Fibroblast of skin of scalp (primary cell): ENCODE measurements around the gene HSPA8.
"Not testable (repeated sequence)": the region's sequence is repeated elsewhere in the genome, so short reads cannot be mapped to it uniquely, and the experiment has no call there.

ENCODE experiments used
- DNase-seq: peaks from one replicate; pipeline ENCODE4 v3.0.0-alpha.2; 2013

Gene HSPA8

DNA sequence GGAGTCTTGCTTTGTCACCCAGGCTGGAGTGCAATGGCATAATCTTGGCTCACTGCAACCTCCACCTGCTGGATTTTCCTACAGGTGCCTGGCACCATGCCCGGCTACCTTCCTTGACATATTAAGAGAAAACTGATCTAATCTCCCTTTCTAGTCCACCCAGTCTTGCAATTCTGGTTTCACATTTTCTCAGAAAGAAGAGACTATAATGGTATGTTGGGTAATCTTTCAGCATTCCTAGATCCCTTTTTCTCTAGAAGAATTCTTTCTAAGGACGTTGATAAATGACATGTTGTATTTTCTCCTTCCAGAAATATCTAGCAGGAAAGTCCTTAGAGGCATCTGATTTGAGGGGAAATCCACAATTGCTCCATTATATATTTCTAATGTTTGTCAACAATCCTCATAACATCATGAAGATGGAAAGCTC is 10.4 kb upstream of the HSPA8 start:
- DNase-seq: no peak

DNA sequence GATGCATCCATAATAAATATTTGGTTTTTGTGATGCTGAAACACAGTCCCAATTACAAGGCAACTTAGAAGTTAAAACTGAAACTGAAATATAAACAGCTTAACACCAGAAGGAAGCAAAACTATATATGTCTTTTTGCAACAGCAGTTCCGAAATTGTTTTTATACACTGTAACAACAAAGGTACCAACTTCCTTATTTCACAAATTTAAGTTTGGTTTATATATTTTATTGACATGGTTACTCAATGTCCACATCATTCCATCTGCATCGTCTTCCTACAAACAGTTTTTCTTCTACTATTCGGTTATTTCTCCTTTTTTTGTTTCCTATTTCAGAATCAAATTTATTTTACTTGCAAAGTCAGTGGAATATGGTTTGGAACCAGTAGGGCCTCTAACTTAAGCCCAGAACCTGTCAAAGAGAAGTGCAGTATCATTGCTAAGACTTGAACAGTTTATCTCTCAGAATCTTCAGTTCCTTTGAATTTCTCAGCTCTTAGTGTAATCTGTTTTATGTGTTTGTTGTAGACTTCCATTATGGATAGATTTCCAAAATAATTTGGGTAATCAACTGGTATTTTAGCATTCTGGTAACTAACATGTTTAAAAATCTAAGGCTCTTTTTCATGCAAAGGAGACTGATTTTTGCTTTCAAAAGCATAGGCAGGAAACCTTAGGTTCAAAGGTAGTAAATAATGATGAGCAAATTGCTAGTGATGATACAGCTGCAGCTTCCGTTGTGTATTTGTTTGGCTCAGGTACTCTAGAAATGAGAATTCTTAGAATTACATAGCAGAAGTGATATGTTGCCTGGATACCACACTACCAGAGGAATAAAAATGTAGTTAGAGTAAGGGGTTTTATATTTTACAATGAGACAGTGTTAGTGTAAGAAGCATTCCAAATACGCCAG is 8.2 kb upstream of the HSPA8 start:
- DNase-seq: no peak

DNA sequence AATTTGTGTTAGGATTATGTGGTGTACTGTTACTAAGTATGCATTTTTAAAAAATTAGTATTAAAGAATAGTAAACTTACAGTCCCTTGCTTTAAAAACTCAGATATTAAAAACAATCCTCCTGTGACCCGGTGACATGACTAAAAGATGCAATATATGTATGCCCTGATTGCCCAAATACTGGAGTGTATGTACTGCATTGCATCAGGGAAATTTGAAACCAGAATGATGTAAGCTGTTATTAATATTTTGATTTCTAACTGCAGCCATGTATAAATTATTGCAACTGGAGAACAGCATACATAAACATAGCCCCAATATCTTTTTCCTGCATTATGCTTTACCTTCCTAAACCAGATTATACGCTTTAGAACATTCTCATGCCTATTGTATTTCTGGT is 3.7 kb upstream of the HSPA8 start:
- DNase-seq: peak; percentile 87

DNA sequence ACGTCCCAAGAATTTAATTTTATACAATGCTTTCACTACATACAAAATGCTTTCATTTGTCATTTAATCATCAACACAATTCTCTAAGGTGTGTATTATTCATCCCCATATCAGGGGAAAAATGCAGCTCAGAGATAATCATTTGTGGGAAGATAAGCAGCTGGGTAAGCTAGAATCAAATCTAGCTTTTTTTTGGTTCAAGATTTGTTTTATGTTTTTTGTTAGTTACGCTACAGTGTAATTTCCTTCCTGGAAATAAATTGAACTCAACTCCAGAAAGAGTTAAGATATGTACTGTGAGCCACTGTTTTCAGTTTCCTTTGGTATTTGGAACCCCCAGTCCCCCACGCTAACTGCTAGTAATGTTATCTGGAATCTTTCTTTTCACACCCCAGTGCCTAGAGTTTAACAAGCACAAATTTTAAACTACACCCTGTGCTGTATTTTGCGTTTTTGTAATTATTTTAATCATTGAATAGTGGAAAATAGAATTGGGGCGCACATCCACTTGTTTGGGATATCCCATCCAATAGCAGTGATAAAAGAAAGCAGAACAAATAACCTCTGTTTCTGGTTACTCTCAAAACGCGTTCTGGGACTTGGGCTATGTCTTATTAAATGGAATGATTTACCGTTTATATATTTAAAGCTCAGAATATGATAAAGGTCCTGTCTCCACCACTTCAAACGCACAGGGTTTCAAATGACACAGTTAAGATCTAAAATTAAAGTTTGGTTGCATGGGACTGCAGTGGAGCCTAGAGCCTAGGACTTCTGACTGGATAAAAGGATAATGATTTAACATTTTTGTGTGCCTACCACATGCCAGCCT is 2.1 kb upstream of the HSPA8 start:
- DNase-seq: no peak

DNA sequence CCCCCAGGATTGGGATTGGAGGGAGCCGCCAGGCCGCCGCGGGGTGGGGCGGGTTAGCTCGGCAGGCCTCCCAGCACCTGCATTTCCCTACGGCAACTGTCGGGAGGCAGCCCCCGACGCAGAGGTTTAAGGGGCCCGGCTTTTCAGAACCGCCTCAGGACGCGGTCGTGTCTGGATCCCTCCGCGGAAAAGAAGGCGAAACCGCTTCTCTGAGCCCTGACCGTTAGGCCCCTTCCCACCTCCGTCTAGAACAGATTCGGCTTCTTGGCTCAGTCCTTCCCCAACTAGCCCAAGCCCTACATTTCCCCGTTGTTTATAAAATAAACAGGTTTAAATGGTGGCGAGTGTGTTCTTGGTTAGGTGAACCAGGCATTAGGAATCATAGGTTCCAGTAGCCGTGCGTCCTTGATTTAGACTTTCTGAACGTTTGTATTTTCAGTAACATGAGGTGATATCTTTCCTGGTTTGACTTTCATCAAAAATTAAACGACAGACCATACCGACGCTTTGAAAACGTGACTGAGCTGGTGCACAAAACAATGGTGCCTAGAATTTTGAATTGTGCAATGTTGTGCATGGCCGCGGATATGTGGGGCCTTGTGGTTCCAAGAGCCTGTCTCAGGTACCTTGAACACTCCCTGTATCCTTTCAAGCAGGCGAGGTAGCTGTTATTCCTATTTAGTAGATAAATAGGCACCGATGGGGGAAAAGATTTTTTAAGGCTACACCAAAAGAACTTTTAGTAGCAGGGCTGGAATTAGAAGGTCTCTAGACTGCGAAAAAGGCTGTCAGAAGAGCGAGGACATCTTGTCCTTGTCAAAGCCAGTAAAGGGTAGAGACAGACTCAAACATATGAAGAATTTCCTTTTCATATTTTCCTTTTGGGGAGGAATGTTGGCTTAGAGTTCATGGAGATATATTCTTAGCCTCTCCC is 1.2 kb upstream of the HSPA8 start:
- peak; percentile 59 for DNase-seq

DNA sequence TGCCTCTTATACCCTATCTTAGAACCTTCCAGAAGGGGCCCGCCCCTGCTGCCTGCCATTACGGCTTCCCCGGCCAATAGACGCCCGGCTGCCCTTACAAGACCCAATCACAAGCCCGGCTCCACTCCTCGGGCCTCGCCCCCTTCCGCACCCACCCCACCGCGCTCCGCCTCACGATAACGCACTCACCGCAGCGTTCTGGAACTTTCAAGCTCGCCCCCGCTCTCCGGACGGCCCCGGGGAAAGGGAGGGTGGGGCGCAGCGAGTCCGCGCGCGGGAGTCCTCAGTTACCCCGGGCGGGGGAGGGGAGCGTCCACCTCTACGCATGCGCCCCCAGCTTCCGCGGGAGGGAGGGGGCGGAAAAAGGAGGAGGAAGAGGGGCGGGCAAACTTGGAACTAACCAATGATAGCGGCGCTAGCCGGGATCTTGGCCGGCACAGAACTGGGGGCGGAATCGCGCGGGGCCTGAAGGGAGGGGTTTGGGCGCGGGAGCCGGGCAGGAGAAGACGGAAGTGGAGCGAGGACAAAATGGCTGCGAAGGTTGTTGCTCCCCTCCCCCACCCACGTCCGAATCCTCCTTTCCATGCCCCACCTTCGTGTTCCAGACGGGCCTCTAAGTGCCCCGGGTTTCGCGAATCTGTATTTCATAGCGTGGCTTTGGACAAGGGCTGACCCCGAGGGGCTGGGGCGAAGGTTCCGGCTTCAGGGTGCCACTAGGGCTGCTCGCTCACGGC is 389 bp upstream of the HSPA8 start:
- DNase-seq: peak; percentile 100

DNA sequence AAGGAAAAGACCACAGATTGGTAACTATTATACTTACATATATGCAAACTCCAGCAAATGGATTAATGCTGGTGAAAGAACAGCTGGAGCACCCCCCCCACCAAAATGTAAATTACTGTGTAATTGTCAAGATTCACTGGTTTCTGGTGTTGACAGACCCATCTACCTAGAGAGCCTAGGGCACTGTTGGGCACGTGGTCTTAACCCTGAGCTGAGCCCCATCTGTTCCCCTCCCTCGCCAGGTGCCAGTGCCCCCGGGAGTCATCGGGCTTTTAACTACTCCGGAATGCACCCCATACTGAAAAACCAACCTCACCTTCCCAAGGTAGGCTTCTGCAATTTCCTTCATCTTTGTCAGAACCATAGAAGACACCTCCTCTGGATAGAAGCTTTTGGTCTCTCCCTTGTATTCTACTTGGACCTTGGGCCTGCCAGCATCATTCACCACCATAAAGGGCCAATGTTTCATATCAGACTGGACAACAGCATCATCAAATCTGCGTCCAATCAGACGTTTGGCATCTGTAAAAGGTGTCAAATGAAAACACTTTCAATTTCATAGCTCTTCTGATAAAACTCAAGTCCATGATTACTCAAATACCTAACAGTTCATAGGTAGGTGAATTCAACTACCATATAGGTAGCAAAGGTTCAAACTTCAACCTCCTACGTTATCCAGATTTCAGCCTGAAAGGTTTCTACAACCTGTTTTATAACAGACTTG is 1.5 kb downstream of the HSPA8 start:
- DNase-seq: no peak

DNA sequence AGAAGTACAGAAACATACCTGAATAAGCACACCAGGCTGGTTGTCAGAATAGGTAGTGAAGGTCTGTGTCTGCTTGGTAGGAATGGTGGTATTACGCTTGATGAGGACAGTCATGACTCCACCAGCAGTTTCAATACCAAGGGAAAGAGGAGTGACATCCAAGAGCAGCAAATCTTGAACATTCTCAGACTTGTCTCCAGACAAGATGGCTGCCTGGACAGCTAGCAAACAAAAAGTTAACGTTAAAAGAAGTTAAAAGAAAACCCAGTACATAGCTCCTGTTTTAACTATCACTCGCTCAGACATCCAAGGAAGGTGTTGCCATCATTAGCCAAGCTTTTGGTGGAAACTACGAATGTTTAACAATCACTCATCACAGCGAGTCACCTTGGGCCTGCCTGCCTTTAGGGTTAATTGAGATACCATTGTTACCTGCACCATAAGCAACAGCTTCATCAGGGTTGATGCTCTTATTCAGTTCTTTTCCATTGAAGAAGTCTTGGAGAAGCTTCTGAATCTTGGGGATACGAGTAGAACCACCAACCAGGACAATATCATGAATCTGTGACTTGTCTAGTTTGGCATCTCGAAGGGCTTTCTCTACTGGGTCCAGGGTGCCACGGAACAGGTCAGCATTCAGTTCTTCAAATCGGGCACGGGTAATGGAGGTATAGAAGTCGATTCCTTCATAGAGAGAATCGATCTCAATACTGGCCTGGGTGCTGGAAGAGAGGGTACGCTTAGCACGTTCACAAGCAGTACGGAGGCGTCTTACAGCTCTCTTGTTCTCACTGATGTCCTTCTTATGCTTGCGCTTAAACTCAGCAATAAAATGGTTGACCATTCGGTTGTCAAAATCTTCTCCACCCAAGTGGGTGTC is 2.7 kb downstream of the HSPA8 start:
- not testable (repeated sequence) for DNase-seq

DNA sequence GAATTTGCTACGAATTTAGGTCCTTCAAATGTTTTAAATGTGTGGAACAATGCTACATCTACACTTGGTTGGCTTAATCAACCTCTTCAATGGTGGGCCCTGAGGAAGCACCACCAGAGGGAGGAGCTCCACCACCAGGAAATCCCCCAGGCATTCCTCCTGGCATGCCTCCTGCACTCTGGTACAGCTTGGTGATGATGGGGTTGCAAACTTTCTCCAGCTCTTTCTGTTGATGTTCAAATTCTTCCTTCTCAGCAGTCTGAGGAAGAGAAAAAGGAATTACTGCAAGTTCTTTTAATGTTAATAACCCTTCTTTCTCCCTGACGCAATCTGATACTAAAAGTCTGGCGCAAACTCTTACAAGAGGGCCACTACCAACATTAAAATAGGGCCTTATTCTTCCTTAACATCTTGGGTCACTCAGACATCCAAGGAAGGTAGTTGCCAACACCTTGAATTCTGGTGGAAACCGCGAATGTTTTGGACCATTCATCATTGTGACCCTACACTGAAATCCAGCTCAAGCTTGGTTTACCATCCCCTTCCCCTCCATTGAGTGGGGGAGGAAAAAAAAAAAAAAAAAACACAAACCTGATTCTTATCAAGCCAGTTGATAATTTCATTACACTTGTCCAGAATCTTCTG is 4.2 kb downstream of the HSPA8 start:
- no peak for DNase-seq

DNA sequence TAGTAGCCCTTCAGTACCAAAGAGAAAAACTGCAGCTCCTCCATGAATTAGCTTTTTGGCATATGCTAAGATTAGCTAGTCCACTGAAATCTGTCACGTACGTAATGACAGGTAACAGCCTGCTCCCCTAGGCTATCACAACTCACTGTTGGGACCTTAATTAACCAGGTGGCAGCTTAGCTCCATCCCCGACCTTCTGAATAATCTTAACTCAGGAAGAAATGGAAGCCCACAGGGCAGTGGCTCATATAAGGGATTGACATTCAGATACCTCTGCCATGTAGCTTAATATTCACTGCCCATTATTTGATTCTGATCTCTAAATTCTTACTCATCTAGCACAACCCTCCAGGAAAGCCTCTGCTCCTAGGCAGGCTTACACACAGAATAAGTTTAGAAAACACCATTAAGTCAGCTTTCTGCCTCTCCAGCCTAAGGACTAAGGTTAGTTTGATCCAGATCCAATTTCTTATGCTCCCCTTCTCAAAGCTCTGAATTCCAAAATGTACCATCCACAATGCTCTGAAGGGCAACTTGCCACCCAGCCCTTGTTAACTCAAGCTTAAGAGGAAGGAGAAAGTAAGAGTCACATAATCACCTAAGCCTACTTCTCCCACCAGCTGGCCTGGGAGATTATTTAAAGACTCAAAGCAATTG is 5.0 kb downstream of the HSPA8 start:
- no peak for DNase-seq

DNA sequence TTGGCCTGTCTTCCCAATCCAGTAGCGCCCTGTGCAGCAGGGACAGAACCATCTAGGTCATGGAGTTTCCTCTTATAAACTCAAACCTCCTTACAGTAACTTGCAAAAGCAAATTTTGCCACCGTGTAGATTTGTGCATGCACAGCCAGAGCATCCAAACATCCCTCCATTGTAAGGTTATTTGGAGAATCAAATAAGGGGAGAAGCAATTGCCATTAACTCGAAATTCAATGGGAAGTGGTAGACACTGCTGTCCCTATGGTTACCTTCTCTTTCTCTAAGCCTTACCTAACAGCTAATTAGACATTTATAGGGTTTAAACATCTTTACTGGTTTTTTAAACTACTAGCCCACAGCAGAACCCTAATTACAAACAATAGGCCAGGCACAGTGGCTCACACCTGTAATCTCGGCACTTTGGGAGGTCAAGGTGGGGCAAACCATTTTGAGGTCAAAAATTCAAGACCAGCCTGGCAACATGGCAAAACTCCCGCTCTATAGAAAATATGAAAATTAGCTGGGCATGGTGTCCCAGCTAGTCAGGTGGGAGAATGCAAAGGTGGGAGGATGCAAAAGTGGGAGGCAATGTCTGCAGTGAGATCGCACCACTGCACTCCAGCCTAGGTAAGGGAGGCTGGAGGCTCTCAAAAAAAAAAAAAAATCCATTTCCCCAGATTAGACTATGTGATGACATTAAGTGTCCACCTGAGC is 6.6 kb downstream of the HSPA8 start:
- DNase-seq: no peak

DNA sequence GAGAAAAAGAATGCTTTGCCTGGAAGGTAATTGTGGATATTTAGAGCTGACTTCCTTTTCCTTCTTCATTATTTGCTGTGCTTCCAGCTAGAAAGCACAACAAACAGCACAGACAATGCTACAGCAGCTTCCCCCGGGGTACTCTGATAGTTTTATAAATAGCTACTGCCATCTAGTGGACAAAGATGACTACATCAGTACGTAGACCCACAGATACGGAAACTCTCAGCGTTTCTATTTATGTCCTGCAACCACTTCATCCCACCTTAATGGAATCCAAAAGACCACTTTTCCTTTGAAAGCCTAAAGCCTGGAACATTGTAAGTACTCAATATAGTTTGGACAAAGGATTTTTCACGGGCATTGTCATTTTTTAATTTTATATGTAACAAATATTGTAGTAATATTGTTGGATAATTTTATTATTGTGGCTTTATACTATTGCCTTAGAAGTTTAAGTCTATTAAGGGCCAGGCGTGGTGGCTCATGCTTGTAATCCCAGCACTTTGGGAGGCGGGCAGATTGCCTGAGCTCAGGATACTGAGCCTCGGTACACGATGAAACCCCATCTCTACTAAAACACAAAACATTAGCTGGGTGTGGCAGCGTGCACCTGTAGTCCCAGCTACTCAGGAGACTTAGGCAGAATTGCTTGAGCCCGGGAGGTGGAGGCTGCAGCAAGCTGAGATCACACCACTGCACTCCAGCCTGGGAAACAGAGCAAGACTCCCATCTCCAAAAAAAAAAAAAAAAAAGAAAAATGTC is 7.5 kb downstream of the HSPA8 start:
- peak; percentile 72 for DNase-seq

DNA sequence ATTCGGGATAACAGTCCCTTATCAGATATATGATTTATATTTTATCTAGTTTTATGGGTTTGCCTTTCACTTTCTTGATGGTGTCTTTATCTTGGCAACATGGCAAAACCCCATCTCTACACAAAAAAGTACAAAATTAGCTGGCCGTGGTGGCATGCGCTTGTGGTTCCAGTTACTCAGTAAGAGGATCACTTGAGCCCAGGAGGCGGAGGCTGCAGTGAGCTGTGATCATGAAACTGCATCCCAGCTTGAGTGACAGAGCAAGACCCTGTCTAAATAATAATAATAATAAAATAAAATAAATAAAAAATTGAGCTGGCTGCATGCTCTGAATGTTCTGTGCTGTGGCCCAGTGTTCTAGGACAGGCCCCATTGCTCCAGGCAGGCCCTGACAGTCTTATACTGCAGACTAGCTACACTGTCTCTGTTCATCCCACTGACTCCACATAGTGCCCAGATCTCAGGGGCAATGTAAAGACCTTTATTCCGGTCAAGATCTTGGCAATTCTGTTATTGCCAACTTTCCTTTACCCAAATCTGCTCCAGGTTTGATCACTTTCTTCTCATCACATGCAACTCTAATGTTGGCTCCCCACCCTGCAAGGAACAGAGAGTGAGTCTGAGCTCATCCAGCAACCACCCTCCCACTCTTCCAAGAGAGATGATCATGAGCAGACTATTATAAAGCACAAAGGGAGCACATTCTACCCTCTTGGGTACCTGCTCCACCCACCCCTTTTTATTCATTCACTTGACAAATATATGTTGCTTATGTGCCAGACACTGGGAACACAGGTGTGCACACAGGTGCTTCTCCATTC is 8.8 kb downstream of the HSPA8 start:
- peak; percentile 20 for DNase-seq

DNA sequence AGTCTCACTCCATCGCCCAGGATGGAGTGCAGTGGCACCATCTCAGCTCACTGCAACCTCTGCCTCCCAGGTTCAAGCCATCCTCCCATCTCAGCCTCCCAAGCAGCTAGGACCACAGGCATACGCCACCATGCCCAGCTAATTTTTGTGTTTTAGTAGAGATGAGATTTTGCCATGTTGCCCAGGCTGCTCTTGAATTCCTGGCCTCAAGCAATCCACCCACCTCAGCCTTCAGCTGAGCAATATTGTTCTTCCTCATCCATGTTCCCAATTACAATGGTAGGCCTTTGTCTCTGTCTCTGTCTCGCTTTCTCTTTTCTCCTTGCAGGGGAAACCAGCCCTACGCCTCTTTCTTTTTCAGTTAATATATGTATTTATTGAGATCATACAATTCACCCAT is 10.3 kb downstream of the HSPA8 start:
- DNase-seq: no peak

DNA sequence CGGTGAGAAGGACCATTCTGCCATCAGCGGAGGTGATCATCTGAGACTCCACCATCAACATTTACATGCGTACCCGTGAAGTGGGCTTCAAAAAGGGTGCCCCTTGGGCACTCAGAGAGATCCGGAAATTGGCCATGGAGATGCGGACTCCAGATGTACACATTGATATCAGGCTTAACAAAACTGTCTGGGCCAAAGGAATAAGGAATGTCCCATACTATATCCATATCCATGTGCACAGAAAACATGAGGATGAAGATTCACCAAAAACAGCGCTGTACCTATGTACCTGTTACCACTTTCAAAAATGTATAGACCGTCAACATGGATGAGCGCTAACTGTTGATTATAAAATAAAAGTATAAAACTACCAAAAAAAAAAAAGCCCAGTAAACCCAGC is 10.8 kb downstream of the HSPA8 start:
- no peak for DNase-seq

DNA sequence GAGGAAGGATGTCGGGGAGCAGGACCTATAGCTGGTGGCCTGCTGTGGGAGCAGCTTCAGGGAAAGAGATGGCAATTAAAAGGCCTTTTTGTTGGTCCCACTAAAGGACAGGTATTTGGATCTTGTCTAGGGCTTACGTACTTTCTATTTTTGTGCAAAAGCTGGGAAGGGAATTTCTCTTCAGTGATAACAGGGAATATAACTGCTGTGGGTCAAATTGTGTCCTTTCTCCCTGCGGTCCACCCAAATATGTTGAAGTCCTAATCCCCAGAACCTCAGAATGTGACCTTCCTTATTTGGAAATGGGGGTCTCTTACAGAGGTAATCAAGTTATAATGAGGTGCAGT is 14.0 kb downstream of the HSPA8 start:
- DNase-seq: no peak
